Ishikawa (cell line): ENCODE results near the gene ZBTB44.

Experiments
- CEBPB ChIP-seq: IDR thresholded peaks from 2 replicates; pipeline ENCODE4 v1.6.1; 2012
- CREB1 ChIP-seq: IDR thresholded peaks from 2 replicates; pipeline ENCODE4 v1.6.1; 2012; ENCODE audit warnings: low read depth
- EGR1 ChIP-seq: IDR thresholded peaks from 2 replicates; pipeline ENCODE4 v1.6.1; 2012
- EP300 ChIP-seq: IDR thresholded peaks from 2 replicates; pipeline ENCODE4 v1.6.1; 2012; ENCODE audit warnings: borderline replicate concordance
- FOXM1 ChIP-seq: IDR thresholded peaks from 2 replicates; pipeline ENCODE4 v1.6.1; 2012; ENCODE audit warnings: low read depth, borderline replicate concordance
- MAX ChIP-seq: IDR thresholded peaks from 2 replicates; pipeline ENCODE4 v1.6.1; 2012
- NFIC ChIP-seq: IDR thresholded peaks from 2 replicates; pipeline ENCODE4 v1.6.1; 2012
- RAD21 ChIP-seq: IDR thresholded peaks from 2 replicates; pipeline ENCODE4 v1.6.1; 2012; ENCODE audit warnings: low read depth
- REST ChIP-seq: IDR thresholded peaks from 2 replicates; pipeline ENCODE4 v1.6.1; 2012; ENCODE audit warnings: low read depth, mild to moderate bottlenecking
- TAF1 ChIP-seq: IDR thresholded peaks from 2 replicates; pipeline ENCODE4 v1.6.1; 2012; ENCODE audit warnings: low read depth, mild to moderate bottlenecking
- TCF12 ChIP-seq: IDR thresholded peaks from 2 replicates; pipeline ENCODE4 v1.6.1; 2012; ENCODE audit warnings: low read depth
- TEAD4 ChIP-seq: IDR thresholded peaks from 2 replicates; pipeline ENCODE4 v1.6.1; 2012
- YY1 ChIP-seq: IDR thresholded peaks from 2 replicates; pipeline ENCODE4 v1.6.1; 2012; ENCODE audit warnings: low read depth
- ZBTB7A ChIP-seq: IDR thresholded peaks from 2 replicates; pipeline ENCODE4 v1.6.1; 2012; ENCODE audit warnings: low read depth
- TF ChIP-seq, protein P1 (sequence below): IDR thresholded peaks from 2 replicates; pipeline ENCODE4 v1.6.1; 2012

The ZBTB44 gene

GRCh38 chr11:130209954-130210854 lies 104.5 kb downstream of the ZBTB44 start:
- no peak for TF ChIP-seq CEBPB
- TF ChIP-seq REST, result no peak
- no peak for TF ChIP-seq NFIC
- no peak for TF ChIP-seq EP300
- TF ChIP-seq, protein P1, sequence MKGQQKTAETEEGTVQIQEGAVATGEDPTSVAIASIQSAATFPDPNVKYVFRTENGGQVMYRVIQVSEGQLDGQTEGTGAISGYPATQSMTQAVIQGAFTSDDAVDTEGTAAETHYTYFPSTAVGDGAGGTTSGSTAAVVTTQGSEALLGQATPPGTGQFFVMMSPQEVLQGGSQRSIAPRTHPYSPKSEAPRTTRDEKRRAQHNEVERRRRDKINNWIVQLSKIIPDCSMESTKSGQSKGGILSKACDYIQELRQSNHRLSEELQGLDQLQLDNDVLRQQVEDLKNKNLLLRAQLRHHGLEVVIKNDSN, result no peak
- TF ChIP-seq MAX, result no peak
- TF ChIP-seq YY1, result no peak
- TF ChIP-seq RAD21, result no peak
- no peak for TF ChIP-seq TCF12
- TF ChIP-seq ZBTB7A, result no peak

DNA sequence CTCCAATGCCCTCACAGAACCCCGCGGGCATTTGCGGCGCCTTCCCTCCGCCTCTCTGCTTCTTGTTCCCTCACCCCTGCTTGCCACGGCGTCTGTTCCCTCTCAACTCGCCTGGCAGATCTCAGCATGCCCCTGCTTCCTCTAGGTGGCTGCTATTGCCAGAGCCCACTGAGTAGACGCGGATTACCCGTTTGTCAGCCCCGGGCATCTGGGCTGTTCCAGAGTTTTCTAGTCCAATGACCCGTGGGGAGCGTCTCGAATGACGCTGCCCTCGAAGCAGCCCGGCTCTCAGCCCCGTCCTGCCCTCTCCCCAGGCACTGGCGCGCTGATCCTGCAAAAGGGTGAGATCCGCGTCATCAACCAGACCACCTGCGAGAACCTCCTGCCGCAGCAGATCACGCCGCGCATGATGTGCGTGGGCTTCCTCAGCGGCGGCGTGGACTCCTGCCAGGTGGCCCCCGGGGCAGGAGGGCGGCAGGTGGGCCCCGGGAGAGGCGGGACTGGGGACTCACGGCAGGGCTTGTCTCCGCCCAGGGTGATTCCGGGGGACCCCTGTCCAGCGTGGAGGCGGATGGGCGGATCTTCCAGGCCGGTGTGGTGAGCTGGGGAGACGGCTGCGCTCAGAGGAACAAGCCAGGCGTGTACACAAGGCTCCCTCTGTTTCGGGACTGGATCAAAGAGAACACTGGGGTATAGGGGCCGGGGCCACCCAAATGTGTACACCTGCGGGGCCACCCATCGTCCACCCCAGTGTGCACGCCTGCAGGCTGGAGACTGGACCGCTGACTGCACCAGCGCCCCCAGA lies 105.4 kb downstream of the ZBTB44 start:
- TF ChIP-seq TCF12, result no peak
- no peak for TF ChIP-seq RAD21
- TF ChIP-seq FOXM1, result no peak
- no peak for TF ChIP-seq EP300
- no peak for TF ChIP-seq MAX

GRCh38 chr11:130208241-130209127 lies 106.2 kb downstream of the ZBTB44 start:
- no peak for TF ChIP-seq NFIC
- TF ChIP-seq CREB1, result no peak
- no peak for TF ChIP-seq RAD21
- TF ChIP-seq, protein P1, result no peak
- no peak for TF ChIP-seq EGR1
- TF ChIP-seq CEBPB, result no peak
- no peak for TF ChIP-seq FOXM1
- no peak for TF ChIP-seq REST

- TF ChIP-seq, protein P1, result no peak
- TF ChIP-seq YY1 (no peak), CREB1 (no peak), TCF12 (no peak), FOXM1 (no peak), RAD21 (no peak), TAF1 (no peak), NFIC (no peak)
Measured at GRCh38 chr11:130206141-130206540, 108.6 kb downstream of the ZBTB44 start.

DNA sequence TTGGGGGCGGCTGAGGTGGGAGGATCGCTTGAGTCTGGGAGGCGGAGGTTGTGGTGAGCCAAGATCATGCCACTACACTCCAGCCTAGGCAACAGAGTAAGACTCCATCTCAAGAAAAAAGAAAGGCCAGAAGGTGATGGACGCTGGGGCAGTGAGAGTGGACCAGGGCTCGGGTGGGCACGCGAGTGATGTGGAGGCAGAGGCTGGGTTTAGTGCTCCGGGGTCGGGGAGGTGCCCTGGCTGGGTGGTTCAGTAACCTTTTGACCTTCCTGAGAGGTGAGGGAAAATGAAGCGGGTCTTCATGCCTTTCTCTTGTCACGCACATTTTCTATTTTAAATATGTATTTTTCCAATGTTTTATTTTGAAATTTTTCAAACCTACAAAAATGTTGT lies 110.0 kb downstream of the ZBTB44 start:
- TF ChIP-seq ZBTB7A (no peak), FOXM1 (no peak), RAD21 (no peak), MAX (no peak), TCF12 (no peak), YY1 (no peak), CREB1 (no peak), NFIC (no peak), TAF1 (no peak), EP300 (no peak), CEBPB (no peak), REST (no peak), TEAD4 (no peak), EGR1 (no peak)
- TF ChIP-seq, protein P1, result no peak
